IPS-18c (cell line): ENCODE results near the gene HECTD2.
"Not testable (repeated sequence)": the region's sequence is repeated elsewhere in the genome, so short reads cannot be mapped to it uniquely, and the experiment has no call there.

Source experiments
- H3K4me3 ChIP-seq: 2 replicates; pipeline ENCODE4 v1.7.0; 2013; ENCODE audit warnings: low read depth, mild to moderate bottlenecking, low read length, moderate library complexity; ENCODE audit not compliant: insufficient read depth
- H3K9me3 ChIP-seq: one replicate; pipeline ENCODE4 v1.6.1; 2013; ENCODE audit warnings: mild to moderate bottlenecking, low read length, moderate library complexity; ENCODE audit not compliant: control insufficient read depth, insufficient read depth

Gene HECTD2

GRCh38 chr10:91545838-91546237 is 135.7 kb downstream of the HECTD2 start:
- Histone ChIP-seq H3K4me3 (no peak overlapping the region), H3K9me3 (no peaks in the 10 kb centered on the region)

GRCh38 chr10:91549262-91549661 is 139.1 kb downstream of the HECTD2 start:
- Histone ChIP-seq H3K4me3 (no peak overlapping the region), H3K9me3 (no peaks in the 10 kb centered on the region)

- H3K9me3 ChIP-seq, result no peaks in the 10 kb centered on the region
- H3K4me3 ChIP-seq, result no peak overlapping the region
Observed at GRCh38 chr10:91550021-91550420, 139.9 kb downstream of the HECTD2 start.

DNA sequence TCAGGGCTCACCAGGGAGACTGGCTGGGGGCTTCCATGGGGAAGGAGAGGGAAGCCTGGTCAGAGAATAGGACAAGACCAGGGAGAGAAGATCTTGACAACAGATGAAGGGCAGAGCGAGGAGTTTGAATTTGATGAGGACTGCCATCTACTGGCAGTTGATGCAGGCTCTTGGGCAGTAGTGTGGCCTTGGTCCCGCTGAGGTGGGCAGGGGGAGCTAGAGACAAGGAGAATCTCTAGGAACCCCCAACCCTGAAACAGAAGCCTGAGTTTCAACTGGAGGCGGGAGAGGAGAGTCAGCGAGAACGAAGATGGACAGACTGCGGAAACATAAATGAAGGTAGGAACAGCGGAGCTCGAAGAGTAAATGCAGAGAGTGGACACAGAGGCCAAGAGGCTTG is 141.7 kb downstream of the HECTD2 start:
- H3K9me3 ChIP-seq, result no peaks in the 10 kb centered on the region
- H3K4me3 ChIP-seq, result no peak overlapping the region

DNA sequence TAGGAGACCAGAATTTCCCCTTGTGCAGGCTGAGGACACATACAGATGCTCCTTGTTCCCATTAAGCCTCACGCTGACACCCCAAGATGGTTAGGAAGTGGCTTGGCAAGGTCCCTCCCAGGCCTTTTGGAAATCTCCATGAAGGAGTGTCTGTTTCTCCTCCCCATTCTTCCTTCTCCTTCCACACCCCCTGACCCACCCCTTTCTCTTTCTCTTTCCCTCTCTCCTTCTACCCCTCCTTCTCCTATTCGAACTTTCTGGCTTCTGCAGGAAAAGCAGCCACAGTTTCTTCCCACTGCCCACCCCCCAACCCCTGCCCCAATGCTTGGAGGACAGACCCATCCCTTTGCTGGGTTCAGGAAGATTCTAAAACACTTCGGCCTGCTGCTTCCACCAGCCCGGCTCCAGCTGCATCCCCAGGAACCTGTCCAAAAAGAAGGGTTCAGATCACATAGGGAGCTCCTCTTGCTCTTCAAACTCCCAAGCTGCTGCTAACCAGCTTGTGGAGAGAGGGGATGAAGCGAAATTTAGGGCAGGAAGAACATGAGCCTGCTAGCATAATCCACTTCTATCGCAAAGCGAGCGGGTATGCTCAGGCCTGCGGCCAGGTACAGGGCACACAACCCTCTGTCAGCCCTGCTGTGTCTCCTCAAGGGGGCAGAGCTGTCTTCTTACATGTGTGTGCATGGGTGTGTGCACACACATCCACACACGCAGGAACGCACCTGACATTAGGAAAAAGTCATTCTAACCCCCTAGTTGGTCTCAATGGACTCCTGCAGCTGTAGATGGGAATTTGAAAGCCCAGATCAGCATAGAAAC is 142.3 kb downstream of the HECTD2 start:
- Histone ChIP-seq H3K4me3 (no peak overlapping the region), H3K9me3 (no peaks in the 10 kb centered on the region)

DNA sequence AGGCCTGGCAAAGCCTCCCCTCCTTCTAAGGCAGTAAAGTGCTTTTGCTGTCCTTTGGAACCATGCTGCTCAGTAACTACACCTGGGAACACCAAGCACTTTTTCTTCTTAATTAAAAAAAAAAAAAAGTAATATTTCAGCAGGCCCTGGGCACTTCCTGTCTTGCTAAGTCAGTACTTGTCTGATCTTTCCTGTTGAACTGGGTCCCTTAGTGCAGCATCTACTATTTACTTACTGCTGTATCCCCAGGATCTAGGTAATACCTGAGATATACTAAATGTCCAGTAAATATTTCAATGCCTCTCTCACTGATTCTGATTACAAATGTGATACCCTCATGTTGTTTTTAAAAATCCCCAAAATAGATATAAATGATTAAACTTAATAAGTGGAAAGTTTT is 145.3 kb downstream of the HECTD2 start:
- no peaks in the 10 kb centered on the region for H3K9me3 ChIP-seq
- H3K4me3 ChIP-seq, result no peak overlapping the region

DNA sequence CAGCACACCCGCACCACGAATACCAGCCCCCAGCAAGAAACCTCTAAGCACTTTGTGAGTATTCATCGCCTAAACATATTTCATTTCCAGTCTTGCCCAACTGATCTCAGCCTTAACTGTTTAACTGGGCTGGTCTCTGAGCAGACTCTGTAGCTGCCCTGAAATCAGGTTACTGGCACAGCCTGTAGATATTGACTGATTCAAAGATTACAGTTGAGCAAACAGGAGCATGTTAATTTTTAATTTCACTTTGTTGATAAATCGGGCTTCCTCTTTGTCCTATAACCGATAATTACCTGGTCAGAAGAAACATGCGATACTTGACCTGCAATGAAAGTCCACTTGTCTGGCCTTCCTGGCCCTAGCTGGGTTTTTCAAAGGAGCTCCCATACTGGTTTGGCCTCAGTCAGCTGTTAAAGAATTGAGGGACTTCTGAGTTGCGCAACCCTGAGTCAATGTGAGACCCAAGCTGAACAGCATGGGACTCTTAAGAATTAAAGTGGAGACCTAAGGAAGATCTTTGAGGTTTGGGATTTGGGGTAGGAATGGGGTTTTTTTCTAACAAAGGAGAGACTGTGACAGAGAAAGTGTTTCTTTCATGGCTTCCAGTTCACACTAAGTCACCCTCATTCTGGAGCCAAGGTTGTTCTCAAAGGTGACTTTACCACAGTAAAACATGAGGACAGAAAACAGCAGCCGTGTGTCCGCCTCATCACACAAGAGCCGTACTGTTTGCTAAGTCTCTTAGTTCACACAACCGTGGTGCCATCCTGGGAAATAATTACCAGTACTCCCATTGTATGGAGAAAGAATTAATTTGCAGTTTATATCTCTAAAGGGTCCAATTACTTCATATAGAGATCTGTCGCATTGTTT is 146.8 kb downstream of the HECTD2 start:
- peaks cover 10% of the 10 kb centered on the region for H3K9me3 ChIP-seq
- no peak overlapping the region for H3K4me3 ChIP-seq

GRCh38 chr10:91557651-91558111 is 147.5 kb downstream of the HECTD2 start:
- Histone ChIP-seq H3K4me3 (no peak overlapping the region), H3K9me3 (peaks cover 10% of the 10 kb centered on the region)

GRCh38 chr10:91558473-91558872 is 148.3 kb downstream of the HECTD2 start:
- Histone ChIP-seq H3K4me3 (no peak overlapping the region), H3K9me3 (peaks cover 10% of the 10 kb centered on the region)

DNA sequence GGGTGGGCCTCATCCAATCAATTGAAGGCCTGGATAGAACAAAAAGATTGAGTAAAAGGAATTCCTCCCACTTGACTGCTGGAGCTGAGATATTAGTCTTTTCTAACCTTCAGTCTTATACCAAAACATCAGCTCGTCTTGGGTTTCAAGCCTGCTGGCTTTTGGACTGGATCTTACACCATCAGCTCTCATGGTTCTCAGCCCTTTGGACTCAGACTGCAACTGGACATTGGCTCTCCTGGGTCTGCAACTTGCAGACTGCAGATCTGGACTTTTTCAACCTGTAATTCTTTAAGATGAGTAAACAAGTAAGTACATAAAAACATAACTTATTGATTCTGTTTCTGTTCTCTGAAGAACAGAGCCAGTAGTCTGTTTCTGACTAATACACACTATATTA is 149.0 kb downstream of the HECTD2 start:
- H3K4me3 ChIP-seq, result no peak overlapping the region

DNA sequence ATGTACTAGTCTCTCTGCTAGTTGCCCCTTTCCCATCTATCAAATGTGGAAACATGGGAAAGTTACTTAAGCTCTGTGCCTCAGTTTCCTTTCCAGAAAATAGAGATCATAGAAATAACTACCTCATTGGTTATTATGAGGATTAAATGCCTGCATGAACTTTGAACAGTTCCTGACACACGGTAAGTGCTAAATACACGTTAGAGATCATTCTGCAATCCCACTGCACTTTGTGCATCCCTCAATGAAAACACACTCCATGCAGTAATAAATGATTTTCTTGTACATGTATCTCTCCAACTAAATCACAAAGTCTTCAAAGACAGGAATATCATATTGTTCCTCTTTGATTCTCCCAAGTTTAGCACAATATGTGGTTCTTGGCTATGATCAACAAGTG is 149.6 kb downstream of the HECTD2 start:
- no peak overlapping the region for H3K4me3 ChIP-seq
- H3K9me3 ChIP-seq, result peaks cover 10% of the 10 kb centered on the region

More for the DNA sequence above, 149.0 kb downstream of the HECTD2 start:
- H3K9me3 ChIP-seq, result peaks cover 10% of the 10 kb centered on the region

- not testable (repeated sequence) for H3K9me3 ChIP-seq, H3K4me3 ChIP-seq
Observed at GRCh38 chr10:91560827-91561226, 150.7 kb downstream of the HECTD2 start.

- Histone ChIP-seq H3K4me3 (no peak overlapping the region), H3K9me3 (peaks cover 12% of the 10 kb centered on the region)
Observed at GRCh38 chr10:91562839-91563581, 152.9 kb downstream of the HECTD2 start.

DNA sequence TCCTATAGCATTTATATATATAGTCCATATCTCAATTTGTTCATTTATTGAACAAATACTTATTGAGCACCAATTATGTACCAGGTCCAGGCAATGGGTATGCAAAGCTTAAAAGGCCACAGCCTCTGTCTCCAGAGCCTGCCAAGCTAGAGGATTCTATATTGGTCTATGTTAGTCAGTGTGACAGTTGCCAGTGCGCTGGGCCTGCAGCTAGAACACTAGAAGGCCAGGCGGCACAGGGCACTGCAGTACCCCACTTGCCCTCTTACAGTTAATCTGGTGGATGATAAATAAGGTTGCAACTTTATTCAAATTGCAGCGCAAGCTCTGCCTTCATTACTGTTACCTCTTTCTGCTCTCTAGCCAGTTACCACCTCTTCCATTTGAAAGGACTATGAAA is 153.9 kb downstream of the HECTD2 start:
- Histone ChIP-seq H3K9me3 (peaks cover 15% of the 10 kb centered on the region), H3K4me3 (no peak overlapping the region)
